ENCODE results near the gene KCNH5.

The KCNH5 gene

DNA sequence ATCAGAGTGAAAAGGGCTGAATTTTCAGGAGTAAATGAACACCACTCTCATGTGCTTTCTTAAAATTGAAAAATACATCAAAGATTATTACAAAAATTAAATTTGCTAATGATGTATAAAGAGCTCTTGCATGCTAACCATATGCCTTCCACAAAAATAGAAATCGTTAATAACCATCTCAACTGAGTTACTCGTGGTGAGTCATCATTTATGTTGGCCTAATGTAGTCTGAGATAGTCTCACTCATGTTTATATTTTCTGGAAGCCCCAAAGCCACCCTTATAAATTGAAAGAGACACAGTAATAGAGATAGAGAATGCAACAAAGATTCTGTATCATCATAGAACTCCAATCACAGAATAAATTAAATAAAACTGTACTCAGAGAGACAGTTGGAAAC is 131.2 kb downstream of the KCNH5 start:
- Histone ChIP-seq H3K27me3 (ENCODE audit: insufficient read depth, low read length) (no peaks in the 10 kb centered on the region), H4K20me1 (ENCODE audit: insufficient read depth, low read length) (no peaks in the 10 kb centered on the region), H3K4me3 (ENCODE audit: low read depth, low read length, poor library complexity, severe bottlenecking) (no peak overlapping the region), H3K4me1 (ENCODE audit: insufficient read depth, low read length, severe bottlenecking) (no peaks in the 10 kb centered on the region), H3K36me3 (ENCODE audit: insufficient read depth, low read length) (no peaks in the 10 kb centered on the region), H3K79me2 (ENCODE audit: insufficient read depth, low read length) (no peaks in the 10 kb centered on the region), H3K9me3 (ENCODE audit: low read length) (no peaks in the 10 kb centered on the region), H2AFZ (ENCODE audit: low read length) (no peak overlapping the region), H3K9ac (ENCODE audit: low read length) (no peak overlapping the region), H3K27ac (ENCODE audit: low read depth, low read length, poor library complexity, severe bottlenecking) (no peak overlapping the region), H3K4me2 (ENCODE audit: low read length) (no peak overlapping the region), H3F3A (ENCODE audit: insufficient read depth, low read length) (no peaks in the 10 kb centered on the region), H3K9me2 (ENCODE audit: low read depth, low read length) (no peaks in the 10 kb centered on the region)
- no peak for TF ChIP-seq CTCF (IDR thresholded peaks at IDR 0.05; ENCODE audit: low read length)
- TF ChIP-seq EZH2 (IDR thresholded peaks at IDR 0.05; ENCODE audit: borderline replicate concordance, low read length): no peak

- Histone ChIP-seq H3K9me2 (ENCODE audit: low read depth, low read length) (no peaks in the 10 kb centered on the region), H3K27me3 (ENCODE audit: insufficient read depth, low read length) (no peaks in the 10 kb centered on the region), H3K9ac (ENCODE audit: low read length) (no peak overlapping the region), H2AFZ (ENCODE audit: low read length) (no peak overlapping the region), H3K4me1 (ENCODE audit: insufficient read depth, low read length, severe bottlenecking) (no peaks in the 10 kb centered on the region), H4K20me1 (ENCODE audit: insufficient read depth, low read length) (no peaks in the 10 kb centered on the region), H3K27ac (ENCODE audit: low read depth, low read length, poor library complexity, severe bottlenecking) (no peak overlapping the region), H3K4me3 (ENCODE audit: low read depth, low read length, poor library complexity, severe bottlenecking) (no peak overlapping the region), H3K79me2 (ENCODE audit: insufficient read depth, low read length) (no peaks in the 10 kb centered on the region), H3K4me2 (ENCODE audit: low read length) (no peak overlapping the region), H3K9me3 (ENCODE audit: low read length) (no peaks in the 10 kb centered on the region), H3F3A (ENCODE audit: insufficient read depth, low read length) (no peaks in the 10 kb centered on the region), H3K36me3 (ENCODE audit: insufficient read depth, low read length) (no peaks in the 10 kb centered on the region)
- no peak for TF ChIP-seq CTCF (IDR thresholded peaks at IDR 0.05; ENCODE audit: low read length)
These were observed 136.8 kb downstream of the KCNH5 start for GRCh38 chr14:62908506-62908905.

DNA sequence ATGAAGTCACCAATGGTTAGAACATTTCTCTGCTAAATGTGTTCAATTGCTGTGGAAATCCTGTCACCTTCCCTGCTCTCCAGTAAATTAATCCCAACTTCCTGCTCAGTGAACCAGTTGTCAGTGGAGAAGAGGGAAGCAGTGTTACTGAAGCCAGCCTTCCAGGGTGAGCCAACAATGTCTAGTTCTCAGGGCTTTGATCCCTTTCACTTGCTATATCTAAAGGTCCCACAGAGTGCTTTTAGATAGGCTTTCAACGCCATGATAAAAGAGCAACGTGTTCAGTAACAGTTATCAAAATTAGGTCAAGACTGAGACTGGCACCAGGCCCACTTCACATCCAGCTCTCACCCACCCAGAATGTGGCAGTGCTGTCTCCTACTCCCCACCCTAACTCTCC is 139.7 kb downstream of the KCNH5 start:
- no peak overlapping the region for H2AFZ ChIP-seq (ENCODE audit: low read length)
- H3K27me3 ChIP-seq (ENCODE audit: insufficient read depth, low read length): no peaks in the 10 kb centered on the region
- H3K4me2 ChIP-seq (ENCODE audit: low read length): no peak overlapping the region
- no peaks in the 10 kb centered on the region for H3K4me1 ChIP-seq (ENCODE audit: insufficient read depth, low read length, severe bottlenecking)
- H3K9ac ChIP-seq (ENCODE audit: low read length): no peak overlapping the region
- no peak overlapping the region for H3K4me3 ChIP-seq (ENCODE audit: low read depth, low read length, poor library complexity, severe bottlenecking)
- H3K79me2 ChIP-seq (ENCODE audit: insufficient read depth, low read length): no peaks in the 10 kb centered on the region
- no peaks in the 10 kb centered on the region for H3K36me3 ChIP-seq (ENCODE audit: insufficient read depth, low read length)
- no peaks in the 10 kb centered on the region for H3K9me2 ChIP-seq (ENCODE audit: low read depth, low read length)
- no peaks in the 10 kb centered on the region for H3F3A ChIP-seq (ENCODE audit: insufficient read depth, low read length)
- TF ChIP-seq CTCF (IDR thresholded peaks at IDR 0.05; ENCODE audit: low read length) (no peak), EZH2 (IDR thresholded peaks at IDR 0.05; ENCODE audit: borderline replicate concordance, low read length) (no peak)
- H3K27ac ChIP-seq (ENCODE audit: low read depth, low read length, poor library complexity, severe bottlenecking): no peak overlapping the region
- H3K9me3 ChIP-seq (ENCODE audit: low read length): no peaks in the 10 kb centered on the region
- no peaks in the 10 kb centered on the region for H4K20me1 ChIP-seq (ENCODE audit: insufficient read depth, low read length)
